HepG2 (cell line): ENCODE data around the gene TRAPPC1. TPM values are rescaled to one million over a fixed set of nuclear protein-coding genes. Genes with fewer than 3 reads are reported as not detected.

Experiments used
- ATAC-seq: fragments of 200-7000 bp; cut with Tn5 transposase; 3 replicates; pipeline ENCODE4 v1.9.1; 2020; ENCODE audit warnings: mild to moderate bottlenecking, moderate library complexity
- BruUV-seq: library from RNA; stranded (reverse); fragments of 400-500 nt; replicated peaks from 2 replicates; lab custom pipeline; 2021; lab: Mats Ljungman, UMichigan
- CTCF ChIA-PET: fragments of 300-600 bp; formaldehyde crosslinking; extraction: SDS; loops from one replicate; lab custom pipeline; 2021; ENCODE audit warnings: low total read pairs, inconsistent platforms, low intra/inter-chr PET ratio; lab: Yijun Ruan, JAX
- POLR2A ChIA-PET: fragments of 350-600 bp; sonication (Branson Sonifier 250); formaldehyde crosslinking; loops from one replicate; lab custom pipeline; 2020; ENCODE audit warnings: antibody characterized with exemption, inconsistent platforms; lab: Yijun Ruan, JAX
- DNase-seq: peaks from one replicate; pipeline ENCODE4 v3.0.0-alpha.2; 2015; ENCODE audit warnings: low spot score
- FAIRE-seq: peaks from 3 replicates; lab custom pipeline; 2011; peaks lifted over from hg19 to GRCh38; lab: Jason Lieb, UNC
- H2AFZ ChIP-seq: one replicate; pipeline ENCODE4 v1.6.1; 2011; ENCODE audit warnings: low read length, inconsistent platforms
- H3K27ac ChIP-seq: fragments of 300-600 bp; 3 replicates; pipeline ENCODE4 v1.8.0; 2011; ENCODE audit warnings: mixed run types, mild to moderate bottlenecking, mixed read lengths, low read length, inconsistent platforms; ENCODE audit not compliant: insufficient read depth; ENCODE audit errors: extremely low read length
- H3K27me3 ChIP-seq, 2 experiments: fragments of 200-600 bp in 1 of 2; 2 replicates in 1 of 2; 3 replicates in 1 of 2; pipeline versions ENCODE4 v1.6.0 to v1.8.0; 2011; ENCODE audit warnings: low read length in 2 of 2, mild to moderate bottlenecking in 2 of 2, moderate library complexity in 2 of 2, inconsistent platforms in 1 of 2; ENCODE audit not compliant: insufficient read depth in 2 of 2, control insufficient read depth in 1 of 2
- H3K36me3 ChIP-seq, 2 experiments: fragments of 200-600 bp in 1 of 2; replicated peaks in 1 of 2; 2 replicates in 1 of 2; 3 replicates in 1 of 2; pipeline versions ENCODE4 v1.5.1 to v1.8.0; 2011; ENCODE audit warnings: low read length in 2 of 2, inconsistent platforms in 1 of 2; ENCODE audit not compliant: insufficient read depth in 2 of 2, control insufficient read depth in 1 of 2
- H3K4me1 ChIP-seq: 2 replicates; pipeline ENCODE4 v1.5.1; 2012; ENCODE audit warnings: low read length, inconsistent platforms; ENCODE audit not compliant: insufficient read depth
- H3K4me2 ChIP-seq: 2 replicates; pipeline ENCODE4 v1.6.0; 2011; ENCODE audit warnings: low read depth, low read length, inconsistent platforms
- H3K4me3 ChIP-seq, 3 experiments: fragments of 200-600 bp in 1 of 3; sonication (generic), shearing (Covaris generic) in 1 of 3; replicated peaks in 1 of 3; 2 replicates each; pipeline ENCODE4 v1.5.1; 2011 to 2016; ENCODE audit warnings: low read length in 3 of 3, inconsistent platforms in 2 of 3, low read depth in 2 of 3, mild to moderate bottlenecking in 2 of 3, control low read depth in 1 of 3, mixed read lengths in 1 of 3; ENCODE audit not compliant: insufficient read depth in 1 of 3
- H3K79me2 ChIP-seq: one replicate; pipeline ENCODE4 v1.6.1; 2011; ENCODE audit warnings: low read length, inconsistent platforms; ENCODE audit not compliant: insufficient read depth
- H3K9ac ChIP-seq: 2 replicates; pipeline ENCODE4 v1.6.0; 2011; ENCODE audit warnings: mild to moderate bottlenecking, low read depth, low read length, inconsistent platforms; ENCODE audit not compliant: insufficient read depth
- H3K9me3 ChIP-seq: 2 replicates; pipeline ENCODE4 v1.5.1; 2012; ENCODE audit warnings: mild to moderate bottlenecking, low read length
- H4K20me1 ChIP-seq: 2 replicates; pipeline ENCODE4 v1.6.0; 2011; ENCODE audit warnings: inconsistent platforms, mild to moderate bottlenecking, low read length, moderate library complexity; ENCODE audit not compliant: insufficient read depth
- AKAP8 ChIP-seq: sonication (generic); formaldehyde crosslinking; IDR thresholded peaks from 2 replicates; pipeline ENCODE4 v1.5.1; 2020; ENCODE audit warnings: mild to moderate bottlenecking, missing genetic modification reagents
- HNRNPH1 ChIP-seq: fragments of 200-400 bp; formaldehyde crosslinking; optimal IDR thresholded peaks from 2 replicates; pipeline ENCODE3; 2017; ENCODE audit warnings: mild to moderate bottlenecking, low read depth, low read length
- KDM3A ChIP-seq: IDR thresholded peaks from 2 replicates; pipeline ENCODE4 v1.6.1; 2018; ENCODE audit warnings: low read depth, missing compliant biosample characterization
- MTERF4 ChIP-seq: sonication (generic); formaldehyde crosslinking; IDR thresholded peaks from 2 replicates; pipeline ENCODE4 v1.8.0; 2023; ENCODE audit warnings: mild to moderate bottlenecking, missing genetic modification reagents
- TRIM24 ChIP-seq: sonication (generic); formaldehyde crosslinking; IDR thresholded peaks from 2 replicates; pipeline ENCODE4 v1.8.0; 2022; ENCODE audit warnings: mild to moderate bottlenecking, missing genetic modification reagents
- ZBTB40 ChIP-seq, 2 experiments: fragments of 450-650 bp in 1 of 2; sonication (generic) in 1 of 2; formaldehyde crosslinking in 1 of 2; IDR thresholded peaks; 2 replicates each; pipeline versions ENCODE4 v1.6.1 to v1.8.0; 2016 to 2022; ENCODE audit warnings: antibody characterized with exemption in 1 of 2, mild to moderate bottlenecking in 1 of 2, missing genetic modification reagents in 1 of 2
- WGBS: methylation state at CpG from one replicate; pipeline ENCODE4 v1.1.6; 2017; ENCODE audit warnings: low lambda C conversion rate; 5-methylcytosine and 5-hydroxymethylcytosine counted together
- in situ Hi-C: cut with HindIII; loops from 2 replicates; pipeline ENCODE4 v1.10.0; 2017; ENCODE audit warnings: low pct_unique_long_range_greater_than_20kb; ENCODE audit not compliant: extremely low pct_ligation_motif_present
- intact Hi-C: fragments of 100-400 bp; cut with micrococcal nuclease; formaldehyde crosslinking; loops from one replicate; pipeline ENCODE4 v1.10.0; 2022; ENCODE audit not compliant: unreplicated experiment
- polyA plus RNA-seq, 8 experiments: library from polyadenylated mRNA; depleted of rRNA in 3 of 8; stranded (reverse) in 7 of 8; unstranded in 1 of 8; fragments of >200 nt; fragmentation: Illumina TruSeq in 4 of 8; extraction: Trizol in 4 of 8; gene quantifications; 2 replicates each; pipeline versions ENCODE4 v1.2.1 to v1.2.3, GENCODE V29; 2011 to 2016; ENCODE audit warnings: low read depth in 4 of 8, missing spikeins in 1 of 8, mixed read lengths in 1 of 8; ENCODE audit not compliant: insufficient read depth in 1 of 8
- total RNA-seq, 5 experiments: library from RNA; depleted of rRNA; stranded (reverse); fragments of >200 nt; fragmentation: Illumina TruSeq; extraction: Trizol; gene quantifications; 2 replicates each; pipeline ENCODE4 v1.2.3, GENCODE V29; 2016; ENCODE audit warnings: low read depth in 1 of 5

Gene TRAPPC1
- total and polyA plus RNA-seq, 2 of the 13 experiments (the other 11 are each of a cell fraction or from before 2014, with no cell fraction given), result 28.1 to 44.9 TPM

GRCh38 chr17:7961421-7961820, 29.7 kb upstream of the TRAPPC1 start:
- FAIRE-seq, result no peak
- BruUV-seq, result no TSS peak

More at GRCh38 chr17:7961421-7961820, 29.7 kb upstream of the TRAPPC1 start:
- TF ChIP-seq AKAP8, result no peak
- TF ChIP-seq KDM3A, result no peak
- no peak for TF ChIP-seq TRIM24
- TF ChIP-seq ZBTB40 (IDR thresholded peaks at IDR 0.05), result no peak
- TF ChIP-seq ZBTB40 (CRISPR knock-in tag; IDR thresholded peaks at IDR 0.05), result no peak
- no peak for TF ChIP-seq MTERF4 (CRISPR knock-in tag)
- TF ChIP-seq HNRNPH1, result no peak
- H3K9me3 ChIP-seq, result no peaks in the 10 kb centered on the region
- no peak overlapping the region for H3K9ac ChIP-seq
- no peaks in the 10 kb centered on the region for H3K36me3 ChIP-seq
- in situ Hi-C loops, result no loop called here
- no peaks in the 10 kb centered on the region for H3K4me1 ChIP-seq
- H3K4me2 ChIP-seq, result no peak overlapping the region
- H4K20me1 ChIP-seq, result no peaks in the 10 kb centered on the region
- ChIA-PET CTCF (no interaction called here), POLR2A (no interaction called here)
- intact Hi-C loops, result no loop called here
- H3K79me2 ChIP-seq, result no peaks in the 10 kb centered on the region
- WGBS, result 0% methylated on average over 2 of the region's 2 CpGs
- no peak overlapping the region for H3K4me3 ChIP-seq
- no peak for ATAC-seq
- no peak overlapping the region for H2AFZ ChIP-seq
- H3K27me3 ChIP-seq, result 0 out of 5 replicates have a peak, but pooled peaks cover 0 to 7% of the 10 kb centered on the region in 2 experiments
- DNase-seq, result no peak
- H3K27ac ChIP-seq, result no peak overlapping the region
